Ishikawa (cell line): ENCODE measurements around the gene KCNAB1.
A peak's percentile ranks its signal among the peaks of the same experiment; 100 is the strongest.

ENCODE experiments used
- CEBPB ChIP-seq: IDR thresholded peaks from 2 replicates; pipeline ENCODE4 v1.6.1; 2012
- CREB1 ChIP-seq: IDR thresholded peaks from 2 replicates; pipeline ENCODE4 v1.6.1; 2012; ENCODE audit warnings: low read depth
- EGR1 ChIP-seq: IDR thresholded peaks from 2 replicates; pipeline ENCODE4 v1.6.1; 2012
- EP300 ChIP-seq: IDR thresholded peaks from 2 replicates; pipeline ENCODE4 v1.6.1; 2012; ENCODE audit warnings: borderline replicate concordance
- FOXM1 ChIP-seq: IDR thresholded peaks from 2 replicates; pipeline ENCODE4 v1.6.1; 2012; ENCODE audit warnings: low read depth, borderline replicate concordance
- NFIC ChIP-seq: IDR thresholded peaks from 2 replicates; pipeline ENCODE4 v1.6.1; 2012
- RAD21 ChIP-seq: IDR thresholded peaks from 2 replicates; pipeline ENCODE4 v1.6.1; 2012; ENCODE audit warnings: low read depth
- REST ChIP-seq: IDR thresholded peaks from 2 replicates; pipeline ENCODE4 v1.6.1; 2012; ENCODE audit warnings: low read depth, mild to moderate bottlenecking
- TAF1 ChIP-seq: IDR thresholded peaks from 2 replicates; pipeline ENCODE4 v1.6.1; 2012; ENCODE audit warnings: low read depth, mild to moderate bottlenecking
- TCF12 ChIP-seq: IDR thresholded peaks from 2 replicates; pipeline ENCODE4 v1.6.1; 2012; ENCODE audit warnings: low read depth
- TEAD4 ChIP-seq: IDR thresholded peaks from 2 replicates; pipeline ENCODE4 v1.6.1; 2012
- USF1 ChIP-seq: IDR thresholded peaks from 2 replicates; pipeline ENCODE4 v1.6.1; 2012
- YY1 ChIP-seq: IDR thresholded peaks from 2 replicates; pipeline ENCODE4 v1.6.1; 2012; ENCODE audit warnings: low read depth
- ZBTB7A ChIP-seq: IDR thresholded peaks from 2 replicates; pipeline ENCODE4 v1.6.1; 2012; ENCODE audit warnings: low read depth
- TF ChIP-seq, protein P1 (sequence below): IDR thresholded peaks from 2 replicates; pipeline ENCODE4 v1.6.1; 2012

KCNAB1 gene

DNA sequence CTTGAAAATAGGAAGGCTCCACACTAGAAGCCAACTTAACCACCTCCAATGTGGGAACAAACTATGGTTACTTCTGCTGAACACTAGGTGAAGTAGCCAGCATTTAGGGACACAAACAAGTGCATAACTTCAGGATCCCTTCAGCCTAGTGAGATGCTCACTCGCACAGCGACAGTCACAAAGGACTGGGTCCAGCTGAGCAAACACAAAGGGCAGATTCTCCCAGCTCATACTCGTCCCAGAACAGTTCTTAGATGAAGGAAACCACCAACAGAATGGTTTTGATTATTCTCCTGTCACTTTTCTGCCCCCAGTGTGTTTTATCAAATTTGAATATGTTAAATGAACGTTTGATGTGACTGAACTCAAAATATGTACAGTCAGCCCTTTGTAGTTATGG lies 201.6 kb downstream of the KCNAB1 start:
- TF ChIP-seq EP300 (no peak), CREB1 (no peak), ZBTB7A (no peak), EGR1 (no peak), FOXM1 (no peak), YY1 (no peak), REST (no peak), RAD21 (no peak), TEAD4 (no peak), USF1 (no peak), CEBPB (no peak), TCF12 (no peak)
- TF ChIP-seq, protein P1, sequence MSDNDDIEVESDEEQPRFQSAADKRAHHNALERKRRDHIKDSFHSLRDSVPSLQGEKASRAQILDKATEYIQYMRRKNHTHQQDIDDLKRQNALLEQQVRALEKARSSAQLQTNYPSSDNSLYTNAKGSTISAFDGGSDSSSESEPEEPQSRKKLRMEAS, result no peak

DNA sequence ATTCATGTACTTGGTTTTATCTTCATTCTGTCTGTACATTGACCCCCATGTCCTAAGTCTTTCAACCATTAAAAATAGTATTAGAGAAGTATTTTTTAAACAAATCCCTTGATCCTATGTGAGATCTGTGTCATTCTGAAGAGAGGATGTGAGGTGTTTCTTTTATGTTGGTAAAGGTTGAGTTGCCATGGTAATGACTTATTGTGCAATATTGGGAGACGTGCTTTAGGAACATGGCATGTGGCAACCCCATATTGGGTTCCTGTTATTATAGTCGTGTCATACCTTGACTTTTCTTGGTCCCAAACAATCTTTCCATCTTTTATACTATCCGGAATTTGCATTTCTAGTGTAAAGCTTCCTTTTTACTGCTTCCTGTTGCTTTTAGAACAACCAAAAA lies 203.1 kb downstream of the KCNAB1 start:
- no peak for TF ChIP-seq CREB1
- TF ChIP-seq TAF1, result no peak
- TF ChIP-seq CEBPB, result peak; percentile 47; the same call in 1 of the 2 replicates
- TF ChIP-seq, protein P1, result no peak
- TF ChIP-seq EGR1, result no peak
- no peak for TF ChIP-seq TCF12

- TF ChIP-seq TCF12 (no peak), CEBPB (no peak), TEAD4 (no peak), EP300 (no peak), USF1 (no peak), ZBTB7A (no peak), FOXM1 (no peak), YY1 (no peak), EGR1 (no peak), REST (no peak), TAF1 (no peak), RAD21 (no peak), CREB1 (no peak), NFIC (no peak)
- TF ChIP-seq, protein P1, result no peak
These were observed 210.0 kb downstream of the KCNAB1 start for GRCh38 chr3:156330415-156330814.

GRCh38 chr3:156332304-156332703 lies 211.9 kb downstream of the KCNAB1 start:
- TF ChIP-seq YY1 (no peak), TEAD4 (no peak), ZBTB7A (no peak), CREB1 (no peak), NFIC (no peak), REST (no peak)
